GM23338 (cell line): Measurements from ENCODE around the gene DMD.

Source experiments
- CREB1 ChIP-seq: fragments of 250-450 bp; sonication (Bioruptor Pico); IDR thresholded peaks from 2 replicates; pipeline ENCODE4 v1.5.0; 2020; ENCODE audit warnings: low read depth, mild to moderate bottlenecking, moderate library complexity
- TF ChIP-seq, protein P1 (sequence below), 2 experiments: fragments of 200-600 bp in 1 of 2; sonication (generic) in 1 of 2; conservative IDR thresholded peaks; 2 replicates each; pipeline versions ENCODE4 v1.5.1 to v1.6.1; 2016 to 2017; ENCODE audit warnings: antibody characterized with exemption in 2 of 2, low read depth in 2 of 2, mild to moderate bottlenecking in 2 of 2, moderate library complexity in 1 of 2

DNA sequence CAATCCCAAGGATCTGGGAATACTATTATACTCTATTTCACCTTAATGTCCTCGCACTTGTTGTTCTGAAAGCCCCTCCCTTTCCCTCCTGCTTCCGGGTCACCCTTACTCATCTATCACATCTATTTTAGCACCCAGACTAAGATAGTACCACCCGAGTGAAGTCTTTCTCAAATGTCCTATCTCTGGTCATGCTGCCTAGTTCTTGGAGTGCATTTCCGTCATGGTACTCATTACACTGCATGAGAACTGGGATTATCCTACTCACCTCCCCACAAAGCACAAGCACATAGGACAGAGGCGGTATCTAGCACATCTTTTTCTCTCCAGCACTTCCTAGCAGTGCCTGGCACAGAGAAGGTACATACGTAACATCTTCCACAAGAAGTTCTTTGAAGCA lies 1195.2 kb downstream of the DMD start:
- TF ChIP-seq, protein P1, sequence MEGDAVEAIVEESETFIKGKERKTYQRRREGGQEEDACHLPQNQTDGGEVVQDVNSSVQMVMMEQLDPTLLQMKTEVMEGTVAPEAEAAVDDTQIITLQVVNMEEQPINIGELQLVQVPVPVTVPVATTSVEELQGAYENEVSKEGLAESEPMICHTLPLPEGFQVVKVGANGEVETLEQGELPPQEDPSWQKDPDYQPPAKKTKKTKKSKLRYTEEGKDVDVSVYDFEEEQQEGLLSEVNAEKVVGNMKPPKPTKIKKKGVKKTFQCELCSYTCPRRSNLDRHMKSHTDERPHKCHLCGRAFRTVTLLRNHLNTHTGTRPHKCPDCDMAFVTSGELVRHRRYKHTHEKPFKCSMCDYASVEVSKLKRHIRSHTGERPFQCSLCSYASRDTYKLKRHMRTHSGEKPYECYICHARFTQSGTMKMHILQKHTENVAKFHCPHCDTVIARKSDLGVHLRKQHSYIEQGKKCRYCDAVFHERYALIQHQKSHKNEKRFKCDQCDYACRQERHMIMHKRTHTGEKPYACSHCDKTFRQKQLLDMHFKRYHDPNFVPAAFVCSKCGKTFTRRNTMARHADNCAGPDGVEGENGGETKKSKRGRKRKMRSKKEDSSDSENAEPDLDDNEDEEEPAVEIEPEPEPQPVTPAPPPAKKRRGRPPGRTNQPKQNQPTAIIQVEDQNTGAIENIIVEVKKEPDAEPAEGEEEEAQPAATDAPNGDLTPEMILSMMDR (conservative IDR thresholded peaks at IDR 0.05; ENCODE audit: low read depth in 2 of 2) = no peak
- TF ChIP-seq CREB1 (CRISPR knock-in tag) = no peak
